ENCODE results near the gene METTL23. TPM values are rescaled to one million over a fixed set of nuclear protein-coding genes. Genes with fewer than 3 reads are reported as not detected.
"Not testable (repeated sequence)": the region's sequence is repeated elsewhere in the genome, so short reads cannot be mapped to it uniquely, and the experiment has no call there.

The METTL23 gene
- total RNA-seq, 1 experiment from 2014 or later = 37.7 TPM

DNA sequence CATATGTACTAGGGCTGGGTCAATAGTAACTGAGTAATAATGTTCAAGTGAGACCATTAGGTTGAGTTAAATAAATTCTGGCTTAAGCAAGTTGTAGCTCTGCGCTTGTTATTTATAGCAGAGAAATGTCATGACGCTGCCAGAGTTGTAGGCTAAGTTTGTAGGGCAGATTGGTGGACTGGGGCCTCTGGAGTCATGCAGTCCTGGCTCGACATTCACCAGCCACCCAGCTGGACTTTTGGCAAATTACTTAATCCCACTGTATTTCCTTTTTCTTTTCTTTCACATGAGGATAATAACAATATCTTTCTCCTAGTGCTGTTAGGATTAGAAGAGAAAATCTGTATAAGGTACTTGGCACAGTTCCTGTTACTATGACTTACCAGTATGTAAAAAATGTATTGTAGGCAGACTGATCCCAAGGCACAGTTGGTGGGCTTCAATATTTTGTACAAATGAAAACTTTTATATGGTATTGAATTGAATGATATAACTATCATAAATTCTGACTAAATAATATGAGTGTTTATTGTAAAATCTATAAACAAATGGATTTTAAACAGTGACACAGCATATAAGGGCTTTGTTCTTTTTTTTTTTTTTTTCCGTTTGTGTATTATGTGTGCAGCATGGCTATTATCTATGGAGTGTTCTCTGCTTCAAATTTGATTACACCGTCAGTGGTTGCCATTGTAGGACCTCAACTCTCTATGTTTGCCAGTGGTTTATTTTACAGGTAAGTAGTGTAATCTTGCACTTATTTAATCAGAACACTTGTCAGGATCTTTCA lies 13.9 kb downstream of the METTL23 start:
- ChIA-PET CTCF (no interaction called here), POLR2A (no interaction called here)
- TF ChIP-seq, protein P1, sequence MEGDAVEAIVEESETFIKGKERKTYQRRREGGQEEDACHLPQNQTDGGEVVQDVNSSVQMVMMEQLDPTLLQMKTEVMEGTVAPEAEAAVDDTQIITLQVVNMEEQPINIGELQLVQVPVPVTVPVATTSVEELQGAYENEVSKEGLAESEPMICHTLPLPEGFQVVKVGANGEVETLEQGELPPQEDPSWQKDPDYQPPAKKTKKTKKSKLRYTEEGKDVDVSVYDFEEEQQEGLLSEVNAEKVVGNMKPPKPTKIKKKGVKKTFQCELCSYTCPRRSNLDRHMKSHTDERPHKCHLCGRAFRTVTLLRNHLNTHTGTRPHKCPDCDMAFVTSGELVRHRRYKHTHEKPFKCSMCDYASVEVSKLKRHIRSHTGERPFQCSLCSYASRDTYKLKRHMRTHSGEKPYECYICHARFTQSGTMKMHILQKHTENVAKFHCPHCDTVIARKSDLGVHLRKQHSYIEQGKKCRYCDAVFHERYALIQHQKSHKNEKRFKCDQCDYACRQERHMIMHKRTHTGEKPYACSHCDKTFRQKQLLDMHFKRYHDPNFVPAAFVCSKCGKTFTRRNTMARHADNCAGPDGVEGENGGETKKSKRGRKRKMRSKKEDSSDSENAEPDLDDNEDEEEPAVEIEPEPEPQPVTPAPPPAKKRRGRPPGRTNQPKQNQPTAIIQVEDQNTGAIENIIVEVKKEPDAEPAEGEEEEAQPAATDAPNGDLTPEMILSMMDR (IDR thresholded peaks at IDR 0.05; ENCODE audit: insufficient read depth in 1 of 2, low read depth in 1 of 2, low read length in 1 of 2, severe bottlenecking in 1 of 2, unreplicated experiment in 1 of 2) = no peak
- DNase-seq = no peak
- Mint-ChIP-seq H3K27ac (ENCODE audit: unreplicated experiment) (no peak overlapping the region), H3K4me1 (ENCODE audit: low read depth, unreplicated experiment) (peaks cover 4% of the 10 kb centered on the region), H3K27me3 (ENCODE audit: insufficient read depth, unreplicated experiment) (no peaks in the 10 kb centered on the region), H3K9me3 (ENCODE audit: unreplicated experiment) (no peaks in the 10 kb centered on the region), H3K4me3 (ENCODE audit: unreplicated experiment) (no peak overlapping the region), H3K36me3 (ENCODE audit: insufficient read depth, unreplicated experiment) (peaks cover 58% of the 10 kb centered on the region)
- H3K36me3 ChIP-seq (ENCODE audit: control insufficient read depth, insufficient read depth, low read length) = peaks cover 4% of the 10 kb centered on the region; the same call in 1 of the 2 replicates
- H3K4me1 ChIP-seq = no peaks in the 10 kb centered on the region; the same call in 1 of the 2 replicates
- H3K4me3 ChIP-seq (ENCODE audit: low read depth, low read length) = no peak overlapping the region
- intact Hi-C loops (cut with micrococcal nuclease; ENCODE audit: unreplicated experiment) = no loop called here
- BruUV-seq (replicated peaks) = no TSS peak
- no peaks in the 10 kb centered on the region for H3K9me3 ChIP-seq
- H3K27me3 ChIP-seq (replicated peaks; ENCODE audit: control insufficient read depth, insufficient read depth, low read length) = no peaks in the 10 kb centered on the region

DNA sequence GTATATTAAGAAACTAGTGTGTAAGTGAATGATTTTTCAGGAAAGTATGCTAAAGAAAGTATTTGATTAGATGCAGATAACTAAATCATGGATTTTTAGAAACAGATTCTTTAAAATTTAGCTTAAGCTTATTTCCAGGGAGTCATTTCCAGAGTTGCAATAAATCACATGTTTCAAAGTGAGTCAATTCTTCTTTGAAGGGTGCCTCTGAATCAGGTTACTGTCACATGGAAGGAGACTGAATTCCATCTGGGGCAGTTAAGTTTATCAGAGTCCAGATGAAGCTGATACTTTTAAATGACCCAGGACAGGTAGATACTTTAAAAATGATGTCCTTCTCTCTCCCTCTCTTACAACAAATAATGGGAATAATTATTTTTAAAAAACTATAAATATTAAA lies 16.3 kb downstream of the METTL23 start:
- ChIA-PET CTCF (no interaction called here), POLR2A (no interaction called here)
- Mint-ChIP-seq H3K36me3 (ENCODE audit: insufficient read depth, unreplicated experiment) (peaks cover 48% of the 10 kb centered on the region), H3K4me3 (ENCODE audit: unreplicated experiment) (no peak overlapping the region), H3K9me3 (ENCODE audit: unreplicated experiment) (no peaks in the 10 kb centered on the region), H3K27me3 (ENCODE audit: insufficient read depth, unreplicated experiment) (no peaks in the 10 kb centered on the region), H3K27ac (ENCODE audit: unreplicated experiment) (no peak overlapping the region), H3K4me1 (ENCODE audit: low read depth, unreplicated experiment) (no peaks in the 10 kb centered on the region)
- Histone ChIP-seq H3K4me1 (no peaks in the 10 kb centered on the region; the same call in 1 of the 2 replicates), H3K27me3 (replicated peaks; ENCODE audit: control insufficient read depth, insufficient read depth, low read length) (no peaks in the 10 kb centered on the region), H3K36me3 (ENCODE audit: control insufficient read depth, insufficient read depth, low read length) (no peaks in the 10 kb centered on the region; the same call in 1 of the 2 replicates), H3K9me3 (no peaks in the 10 kb centered on the region), H3K4me3 (ENCODE audit: low read depth, low read length) (no peak overlapping the region)
- TF ChIP-seq, protein P1 (IDR thresholded peaks at IDR 0.05; ENCODE audit: insufficient read depth in 1 of 2, low read depth in 1 of 2, low read length in 1 of 2, severe bottlenecking in 1 of 2, unreplicated experiment in 1 of 2) = no peak
- no TSS peak for BruUV-seq (replicated peaks)
- no peak for DNase-seq
- intact Hi-C loops (cut with micrococcal nuclease; ENCODE audit: unreplicated experiment) = no loop called here

DNA sequence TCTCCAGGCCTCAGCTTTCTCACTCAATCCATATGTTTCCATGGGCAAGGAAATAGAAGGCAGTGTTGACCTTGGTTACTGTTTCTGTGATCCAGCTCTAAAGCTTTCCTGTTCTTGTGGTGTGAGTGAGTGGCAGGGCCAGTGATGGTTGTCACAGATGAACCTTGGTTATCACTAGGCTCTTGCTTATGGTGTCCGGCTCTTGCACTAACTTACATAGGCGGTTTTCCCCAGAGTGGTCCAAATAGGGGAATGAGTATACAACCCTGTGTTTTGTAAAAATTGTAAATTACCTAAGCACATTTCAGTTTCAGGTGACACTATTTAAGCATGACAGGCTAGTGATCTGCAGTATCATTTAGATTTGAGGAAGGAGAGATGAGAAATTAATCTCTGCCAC lies 18.1 kb downstream of the METTL23 start:
- CTCF ChIA-PET = no interaction called here

DNA sequence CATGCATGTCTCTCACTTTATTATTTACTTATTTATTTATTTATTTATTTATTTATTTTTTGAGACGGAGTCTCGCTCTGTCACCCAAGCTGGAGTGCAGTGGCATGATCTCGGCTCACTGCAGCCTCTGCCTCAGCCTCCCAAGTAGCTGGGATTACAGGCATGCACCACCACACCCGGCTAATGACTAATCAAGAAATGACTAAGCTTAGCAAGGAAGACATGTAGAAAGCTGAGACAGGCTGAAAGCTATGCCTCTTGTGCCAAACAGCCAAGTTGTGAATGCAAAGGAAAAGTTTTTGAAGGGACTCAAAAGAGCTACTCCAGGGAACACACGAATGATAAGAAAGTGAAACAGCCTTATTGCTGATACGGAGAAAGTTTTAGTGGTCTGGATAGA lies 19.1 kb downstream of the METTL23 start:
- H3K36me3 Mint-ChIP-seq (ENCODE audit: insufficient read depth, unreplicated experiment) = peaks cover 48% of the 10 kb centered on the region
- intact Hi-C loops (cut with micrococcal nuclease; ENCODE audit: unreplicated experiment); CTCF ChIA-PET; H3K27me3 Mint-ChIP-seq (ENCODE audit: insufficient read depth, unreplicated experiment); BruUV-seq (replicated peaks); H3K27ac Mint-ChIP-seq (ENCODE audit: unreplicated experiment); H3K4me3 ChIP-seq (ENCODE audit: low read depth, low read length); H3K4me3 Mint-ChIP-seq (ENCODE audit: unreplicated experiment); H3K36me3 ChIP-seq (ENCODE audit: control insufficient read depth, insufficient read depth, low read length); H3K27me3 ChIP-seq (replicated peaks; ENCODE audit: control insufficient read depth, insufficient read depth, low read length); DNase-seq; H3K9me3 Mint-ChIP-seq (ENCODE audit: unreplicated experiment); H3K4me1 ChIP-seq; H3K4me1 Mint-ChIP-seq (ENCODE audit: low read depth, unreplicated experiment); H3K9me3 ChIP-seq: not testable (repeated sequence)
- POLR2A ChIA-PET = interaction anchor here (0.9 kb wide), 1 partner anchor 35 kb away, joined by 3 read pairs; the partner anchor contains the start of gene MXRA7

More for the DNA sequence above, 18.1 kb downstream of the METTL23 start:
- no peaks in the 10 kb centered on the region for H3K4me1 ChIP-seq
- H3K27me3 Mint-ChIP-seq (ENCODE audit: insufficient read depth, unreplicated experiment) = no peaks in the 10 kb centered on the region
- no peaks in the 10 kb centered on the region for H3K4me1 Mint-ChIP-seq (ENCODE audit: low read depth, unreplicated experiment)
- H3K27ac Mint-ChIP-seq (ENCODE audit: unreplicated experiment) = no peak overlapping the region
- POLR2A ChIA-PET = no interaction called here
- H3K36me3 ChIP-seq (ENCODE audit: control insufficient read depth, insufficient read depth, low read length) = no peaks in the 10 kb centered on the region; the same call in 1 of the 2 replicates
- peaks cover 43% of the 10 kb centered on the region for H3K36me3 Mint-ChIP-seq (ENCODE audit: insufficient read depth, unreplicated experiment)
- intact Hi-C loops (cut with micrococcal nuclease; ENCODE audit: unreplicated experiment) = no loop called here
- H3K9me3 ChIP-seq = no peaks in the 10 kb centered on the region
- no peak for DNase-seq
- no peak overlapping the region for H3K4me3 ChIP-seq (ENCODE audit: low read depth, low read length)
- no peaks in the 10 kb centered on the region for H3K27me3 ChIP-seq (replicated peaks; ENCODE audit: control insufficient read depth, insufficient read depth, low read length)
- H3K4me3 Mint-ChIP-seq (ENCODE audit: unreplicated experiment) = no peak overlapping the region
- no TSS peak for BruUV-seq (replicated peaks)
- TF ChIP-seq, protein P1 (IDR thresholded peaks at IDR 0.05; ENCODE audit: insufficient read depth in 1 of 2, low read depth in 1 of 2, low read length in 1 of 2, severe bottlenecking in 1 of 2, unreplicated experiment in 1 of 2) = no peak
- H3K9me3 Mint-ChIP-seq (ENCODE audit: unreplicated experiment) = no peaks in the 10 kb centered on the region

Measured in Caco-2 (cell line).